Adrenal gland (tissue), 5 donors: ENCODE results near the gene CDK6.

Experiments
- CTCF ChIP-seq, 6 experiments: fragments of 450-650 bp in 4 of 6; fragments of 200-600 bp in 2 of 6; sonication (generic) in 1 of 6; IDR thresholded peaks; 1 replicate in 5 of 6; 2 replicates in 1 of 6; pipeline versions ENCODE4 v1.5.1 to v1.8.0; 2016 to 2021; ENCODE audit warnings: antibody characterized with exemption in 6 of 6, mild to moderate bottlenecking in 2 of 6, moderate library complexity in 1 of 6
- POLR2A ChIP-seq, 2 donors: fragments of 450-650 bp; IDR thresholded peaks; one replicate each; pipeline ENCODE4 v1.6.1; 2017; ENCODE audit warnings: antibody characterized with exemption in 2 of 2, mild to moderate bottlenecking in 2 of 2, moderate library complexity in 1 of 2
- donor health status: DM: no; HTN: no; CAD: no.

GRCh38 chr7:92830027-92830426 is 6.3 kb downstream of the CDK6 start:
- TF ChIP-seq CTCF (IDR thresholded peaks at IDR 0.05) (no peak), POLR2A (IDR thresholded peaks at IDR 0.05) (no peak)
